ENCODE results near the gene SORBS2.

DNA sequence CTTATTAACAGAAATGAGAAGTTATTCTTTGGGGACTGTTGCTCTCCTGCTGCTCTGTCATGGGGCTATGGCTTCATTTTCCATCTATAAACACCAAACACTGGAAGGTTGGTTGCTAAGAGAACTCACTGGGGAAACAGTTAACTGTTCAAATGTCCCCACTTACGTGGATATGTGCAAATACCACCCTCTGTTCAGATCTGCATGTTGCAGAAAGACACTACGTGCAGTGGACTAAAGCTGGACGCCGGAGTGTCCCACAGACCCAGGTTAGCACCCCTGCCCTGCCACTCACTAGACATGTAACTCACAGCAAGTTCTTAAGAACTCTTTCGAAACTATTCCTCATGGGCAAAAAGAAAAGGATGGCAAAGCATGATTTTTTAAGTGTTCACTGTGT is 62.1 kb downstream of the SORBS2 start:
- no peak for TF ChIP-seq CBX3 (IDR thresholded peaks at IDR 0.05; ENCODE audit: low read depth)
- no peak for TF ChIP-seq ZNF274 (IDR thresholded peaks at IDR 0.05; ENCODE audit: low read depth, low read length)
- TF ChIP-seq POLR2A (IDR thresholded peaks at IDR 0.05; ENCODE audit: borderline replicate concordance, extremely low read depth, insufficient read depth, insufficient read length) = no peak
- TF ChIP-seq, protein P1, sequence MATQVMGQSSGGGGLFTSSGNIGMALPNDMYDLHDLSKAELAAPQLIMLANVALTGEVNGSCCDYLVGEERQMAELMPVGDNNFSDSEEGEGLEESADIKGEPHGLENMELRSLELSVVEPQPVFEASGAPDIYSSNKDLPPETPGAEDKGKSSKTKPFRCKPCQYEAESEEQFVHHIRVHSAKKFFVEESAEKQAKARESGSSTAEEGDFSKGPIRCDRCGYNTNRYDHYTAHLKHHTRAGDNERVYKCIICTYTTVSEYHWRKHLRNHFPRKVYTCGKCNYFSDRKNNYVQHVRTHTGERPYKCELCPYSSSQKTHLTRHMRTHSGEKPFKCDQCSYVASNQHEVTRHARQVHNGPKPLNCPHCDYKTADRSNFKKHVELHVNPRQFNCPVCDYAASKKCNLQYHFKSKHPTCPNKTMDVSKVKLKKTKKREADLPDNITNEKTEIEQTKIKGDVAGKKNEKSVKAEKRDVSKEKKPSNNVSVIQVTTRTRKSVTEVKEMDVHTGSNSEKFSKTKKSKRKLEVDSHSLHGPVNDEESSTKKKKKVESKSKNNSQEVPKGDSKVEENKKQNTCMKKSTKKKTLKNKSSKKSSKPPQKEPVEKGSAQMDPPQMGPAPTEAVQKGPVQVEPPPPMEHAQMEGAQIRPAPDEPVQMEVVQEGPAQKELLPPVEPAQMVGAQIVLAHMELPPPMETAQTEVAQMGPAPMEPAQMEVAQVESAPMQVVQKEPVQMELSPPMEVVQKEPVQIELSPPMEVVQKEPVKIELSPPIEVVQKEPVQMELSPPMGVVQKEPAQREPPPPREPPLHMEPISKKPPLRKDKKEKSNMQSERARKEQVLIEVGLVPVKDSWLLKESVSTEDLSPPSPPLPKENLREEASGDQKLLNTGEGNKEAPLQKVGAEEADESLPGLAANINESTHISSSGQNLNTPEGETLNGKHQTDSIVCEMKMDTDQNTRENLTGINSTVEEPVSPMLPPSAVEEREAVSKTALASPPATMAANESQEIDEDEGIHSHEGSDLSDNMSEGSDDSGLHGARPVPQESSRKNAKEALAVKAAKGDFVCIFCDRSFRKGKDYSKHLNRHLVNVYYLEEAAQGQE (IDR thresholded peaks at IDR 0.05; ENCODE audit: low read depth) = no peak
- no peak for TF ChIP-seq POLR2AphosphoS5 (IDR thresholded peaks at IDR 0.05; ENCODE audit: low read depth, low read length)
- TF ChIP-seq YY1 (IDR thresholded peaks at IDR 0.05; ENCODE audit: extremely low read depth, insufficient replicate concordance, low read depth, low read length) = no peak
- TF ChIP-seq, protein P2, sequence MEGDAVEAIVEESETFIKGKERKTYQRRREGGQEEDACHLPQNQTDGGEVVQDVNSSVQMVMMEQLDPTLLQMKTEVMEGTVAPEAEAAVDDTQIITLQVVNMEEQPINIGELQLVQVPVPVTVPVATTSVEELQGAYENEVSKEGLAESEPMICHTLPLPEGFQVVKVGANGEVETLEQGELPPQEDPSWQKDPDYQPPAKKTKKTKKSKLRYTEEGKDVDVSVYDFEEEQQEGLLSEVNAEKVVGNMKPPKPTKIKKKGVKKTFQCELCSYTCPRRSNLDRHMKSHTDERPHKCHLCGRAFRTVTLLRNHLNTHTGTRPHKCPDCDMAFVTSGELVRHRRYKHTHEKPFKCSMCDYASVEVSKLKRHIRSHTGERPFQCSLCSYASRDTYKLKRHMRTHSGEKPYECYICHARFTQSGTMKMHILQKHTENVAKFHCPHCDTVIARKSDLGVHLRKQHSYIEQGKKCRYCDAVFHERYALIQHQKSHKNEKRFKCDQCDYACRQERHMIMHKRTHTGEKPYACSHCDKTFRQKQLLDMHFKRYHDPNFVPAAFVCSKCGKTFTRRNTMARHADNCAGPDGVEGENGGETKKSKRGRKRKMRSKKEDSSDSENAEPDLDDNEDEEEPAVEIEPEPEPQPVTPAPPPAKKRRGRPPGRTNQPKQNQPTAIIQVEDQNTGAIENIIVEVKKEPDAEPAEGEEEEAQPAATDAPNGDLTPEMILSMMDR (IDR thresholded peaks at IDR 0.05 in 2 of 3, conservative IDR thresholded peaks at IDR 0.05 in 1 of 3; ENCODE audit: borderline replicate concordance in 1 of 3, insufficient read depth in 1 of 3, low read depth in 2 of 3, low read length in 2 of 3) = no peak
- no peak for TF ChIP-seq EZH2phosphoT487 (IDR thresholded peaks at IDR 0.05; ENCODE audit: borderline replicate concordance)
- no peak for TF ChIP-seq ZFX (IDR thresholded peaks at IDR 0.05)
